HepG2 (cell line): ENCODE results near the gene NUCB1. TPM values are rescaled to one million over a fixed set of nuclear protein-coding genes. Genes with fewer than 3 reads are reported as not detected.

Experiments
- AKAP8 ChIP-seq: sonication (generic); formaldehyde crosslinking; IDR thresholded peaks from 2 replicates; pipeline ENCODE4 v1.5.1; 2020; ENCODE audit warnings: mild to moderate bottlenecking, missing genetic modification reagents
- ARID2 ChIP-seq: sonication (generic); formaldehyde crosslinking; IDR thresholded peaks from 2 replicates; pipeline ENCODE4 v1.8.1; 2022; ENCODE audit warnings: mild to moderate bottlenecking, missing genetic modification reagents, borderline replicate concordance
- CTCF ChIP-seq: sonication (generic); formaldehyde crosslinking; IDR thresholded peaks from 2 replicates; pipeline ENCODE4 v1.5.0; 2020; ENCODE audit warnings: mild to moderate bottlenecking, missing genetic modification reagents, moderate library complexity
- HCFC1 ChIP-seq: fragments of 150-350 bp; IDR thresholded peaks from 2 replicates; pipeline ENCODE4 v1.6.1; 2014; ENCODE audit warnings: low read depth, low read length
- HDAC1 ChIP-seq: sonication (generic); formaldehyde crosslinking; IDR thresholded peaks from 2 replicates; pipeline ENCODE4 v1.5.1; 2020; ENCODE audit warnings: mild to moderate bottlenecking, missing genetic modification reagents
- HDAC2 ChIP-seq: sonication (generic); formaldehyde crosslinking; IDR thresholded peaks from 2 replicates; pipeline ENCODE4 v1.4.0; 2020; ENCODE audit warnings: missing genetic modification reagents
- ISX ChIP-seq: sonication (generic); formaldehyde crosslinking; conservative IDR thresholded peaks from 2 replicates; pipeline ENCODE4 v1.5.0; 2020; ENCODE audit warnings: missing genetic modification reagents
- KDM1A ChIP-seq: IDR thresholded peaks from 2 replicates; pipeline ENCODE4 v1.6.1; 2016; ENCODE audit warnings: missing compliant biosample characterization
- RBM22 ChIP-seq: fragments of 200-400 bp; formaldehyde crosslinking; optimal IDR thresholded peaks from 2 replicates; pipeline ENCODE3; 2017; ENCODE audit warnings: mild to moderate bottlenecking, low read length, moderate library complexity
- RFXANK ChIP-seq: IDR thresholded peaks from 2 replicates; pipeline ENCODE4 v1.6.1; 2016
- SMARCC2 ChIP-seq: fragments of 450-650 bp; IDR thresholded peaks from 2 replicates; pipeline ENCODE4 v1.6.1; 2017; ENCODE audit warnings: antibody characterized with exemption, mild to moderate bottlenecking
- SRSF9 ChIP-seq: fragments of 200-400 bp; formaldehyde crosslinking; IDR thresholded peaks from 2 replicates; pipeline ENCODE4 v1.6.1; 2018; ENCODE audit warnings: borderline replicate concordance, mild to moderate bottlenecking, low read depth, low read length; ENCODE audit not compliant: insufficient read depth, poor library complexity, severe bottlenecking
- ZBTB34 ChIP-seq: sonication (generic); formaldehyde crosslinking; IDR thresholded peaks from 2 replicates; pipeline ENCODE4 v1.8.0; 2022; ENCODE audit warnings: mild to moderate bottlenecking, missing genetic modification reagents
- ZBTB39 ChIP-seq: sonication (generic); formaldehyde crosslinking; IDR thresholded peaks from 2 replicates; pipeline ENCODE4 v1.5.0; 2020; ENCODE audit warnings: missing genetic modification reagents
- ZC3H13 ChIP-seq: sonication (generic); formaldehyde crosslinking; IDR thresholded peaks from 2 replicates; pipeline ENCODE4 v1.8.1; 2023; ENCODE audit warnings: mild to moderate bottlenecking, missing genetic modification reagents, moderate library complexity
- ZFY ChIP-seq: sonication (generic); formaldehyde crosslinking; IDR thresholded peaks from 2 replicates; pipeline ENCODE4 v1.4.0; 2020; ENCODE audit warnings: missing genetic modification reagents
- ZKSCAN8 ChIP-seq: IDR thresholded peaks from 2 replicates; pipeline ENCODE4 v1.6.1; 2016; ENCODE audit warnings: borderline replicate concordance, missing genetic modification reagents, missing compliant biosample characterization
- ZNF501 ChIP-seq: sonication (generic); formaldehyde crosslinking; IDR thresholded peaks from 2 replicates; pipeline ENCODE4 v1.5.1; 2020; ENCODE audit warnings: mild to moderate bottlenecking, moderate library complexity, missing genetic modification reagents
- ZNF747 ChIP-seq: sonication (generic); formaldehyde crosslinking; IDR thresholded peaks from 2 replicates; pipeline ENCODE4 v1.8.1; 2023; ENCODE audit warnings: missing genetic modification reagents, mild to moderate bottlenecking, borderline replicate concordance
- ZNF784 ChIP-seq: sonication (generic); formaldehyde crosslinking; IDR thresholded peaks from 2 replicates; pipeline ENCODE4 v1.5.1; 2020; ENCODE audit warnings: missing genetic modification reagents, mild to moderate bottlenecking, borderline replicate concordance
- polyA plus RNA-seq, 8 experiments: library from polyadenylated mRNA; depleted of rRNA in 3 of 8; stranded (reverse) in 7 of 8; unstranded in 1 of 8; fragments of >200 nt; fragmentation: Illumina TruSeq in 4 of 8; extraction: Trizol in 4 of 8; gene quantifications; 2 replicates each; pipeline versions ENCODE4 v1.2.1 to v1.2.3, GENCODE V29; 2011 to 2016; ENCODE audit warnings: low read depth in 4 of 8, missing spikeins in 1 of 8, mixed read lengths in 1 of 8; ENCODE audit not compliant: insufficient read depth in 1 of 8
- total RNA-seq, 5 experiments: library from RNA; depleted of rRNA; stranded (reverse); fragments of >200 nt; fragmentation: Illumina TruSeq; extraction: Trizol; gene quantifications; 2 replicates each; pipeline ENCODE4 v1.2.3, GENCODE V29; 2016; ENCODE audit warnings: low read depth in 1 of 5
- TF ChIP-seq, protein P1 (sequence below): sonication (generic); formaldehyde crosslinking; IDR thresholded peaks from 2 replicates; pipeline ENCODE4 v1.4.0; 2020; ENCODE audit warnings: mild to moderate bottlenecking, missing genetic modification reagents
- TF ChIP-seq, protein P2 (sequence below): sonication (generic); formaldehyde crosslinking; IDR thresholded peaks from 2 replicates; pipeline ENCODE4 v1.5.0; 2020; ENCODE audit warnings: missing genetic modification reagents, mild to moderate bottlenecking, borderline replicate concordance

NUCB1 gene
- total and polyA plus RNA-seq, 2 of the 13 experiments (the other 11 are each of a cell fraction or from before 2014, with no cell fraction given): 82.3 to 106 TPM

- TF ChIP-seq CTCF (0 out of 2 replicates have a peak, but pooled peaks have one; percentile 18), KDM1A (0 out of 2 replicates have a peak, but pooled peaks have one; percentile 28), SRSF9 (no peak), ARID2 (CRISPR knock-in tag) (no peak), HDAC1 (CRISPR knock-in tag) (no peak), HDAC2 (CRISPR knock-in tag) (no peak), SMARCC2 (no peak), ZKSCAN8 (CRISPR knock-in tag) (no peak), ZC3H13 (CRISPR knock-in tag) (no peak), HCFC1 (no peak), ZNF501 (CRISPR knock-in tag) (peak; percentile 27; the same call in 1 of the 2 replicates), RFXANK (CRISPR knock-in tag) (no peak), ZNF784 (no peak), ZFY (no peak), ZBTB39 (CRISPR knock-in tag) (0 out of 2 replicates have a peak, but pooled peaks have one; percentile 38), ISX (CRISPR knock-in tag) (no peak), AKAP8 (CRISPR knock-in tag) (no peak), RBM22 (no peak), ZNF747 (no peak), ZBTB34 (CRISPR knock-in tag) (no peak)
- TF ChIP-seq, protein P1, sequence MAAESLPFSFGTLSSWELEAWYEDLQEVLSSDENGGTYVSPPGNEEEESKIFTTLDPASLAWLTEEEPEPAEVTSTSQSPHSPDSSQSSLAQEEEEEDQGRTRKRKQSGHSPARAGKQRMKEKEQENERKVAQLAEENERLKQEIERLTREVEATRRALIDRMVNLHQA: no peak
- TF ChIP-seq, protein P2, sequence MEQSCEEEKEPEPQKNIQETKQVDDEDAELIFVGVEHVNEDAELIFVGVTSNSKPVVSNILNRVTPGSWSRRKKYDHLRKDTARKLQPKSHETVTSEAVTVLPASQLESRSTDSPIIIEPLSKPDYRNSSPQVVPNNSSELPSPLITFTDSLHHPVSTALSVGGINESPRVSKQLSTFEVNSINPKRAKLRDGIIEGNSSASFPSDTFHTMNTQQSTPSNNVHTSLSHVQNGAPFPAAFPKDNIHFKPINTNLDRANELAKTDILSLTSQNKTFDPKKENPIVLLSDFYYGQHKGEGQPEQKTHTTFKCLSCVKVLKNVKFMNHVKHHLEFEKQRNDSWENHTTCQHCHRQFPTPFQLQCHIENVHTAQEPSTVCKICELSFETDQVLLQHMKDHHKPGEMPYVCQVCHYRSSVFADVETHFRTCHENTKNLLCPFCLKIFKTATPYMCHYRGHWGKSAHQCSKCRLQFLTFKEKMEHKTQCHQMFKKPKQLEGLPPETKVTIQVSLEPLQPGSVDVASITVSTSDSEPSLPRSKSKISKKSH (CRISPR knock-in tag): no peak
These were observed 32.9 kb upstream of the NUCB1 start (continued) for GRCh38 chr19:48867123-48867745.
